ENCODE results near the gene NKIRAS1.

The NKIRAS1 gene

GRCh38 chr3:23961066-23961465 lies 44.3 kb upstream of the NKIRAS1 start:
- Histone ChIP-seq H3K27ac (no peak overlapping the region), H3K4me2 (no peak overlapping the region), H2AFZ (ENCODE audit: low read depth) (no peak overlapping the region), H3K4me1 (ENCODE audit: low read depth, poor library complexity, severe bottlenecking) (no peaks in the 10 kb centered on the region), H3K4me3 (IDR thresholded peaks at IDR 0.05; ENCODE audit: insufficient read depth, low read depth, low read length) (no peak overlapping the region), H3K36me3 (ENCODE audit: insufficient read depth) (no peaks in the 10 kb centered on the region), H4K20me1 (ENCODE audit: insufficient read depth) (no peaks in the 10 kb centered on the region), H3K27me3 (ENCODE audit: insufficient read depth, low read depth) (no peaks in the 10 kb centered on the region), H3K79me2 (ENCODE audit: insufficient read depth, low read depth) (no peaks in the 10 kb centered on the region), H3K9ac (no peak overlapping the region)
- no peak for TF ChIP-seq CTCF (conservative IDR thresholded peaks at IDR 0.05; ENCODE audit: low read depth, low read length)

- no peak overlapping the region for H2AFZ ChIP-seq (ENCODE audit: low read depth)
- no peak overlapping the region for H3K4me2 ChIP-seq
- H3K27ac ChIP-seq = no peak overlapping the region
- H3K27me3 ChIP-seq (ENCODE audit: insufficient read depth, low read depth) = no peaks in the 10 kb centered on the region
- H3K36me3 ChIP-seq (ENCODE audit: insufficient read depth) = no peaks in the 10 kb centered on the region
- H3K4me3 ChIP-seq (IDR thresholded peaks at IDR 0.05; ENCODE audit: insufficient read depth, low read depth, low read length) = no peak overlapping the region
- no peaks in the 10 kb centered on the region for H4K20me1 ChIP-seq (ENCODE audit: insufficient read depth)
- H3K79me2 ChIP-seq (ENCODE audit: insufficient read depth, low read depth) = no peaks in the 10 kb centered on the region
- no peak for TF ChIP-seq CTCF (conservative IDR thresholded peaks at IDR 0.05; ENCODE audit: low read depth, low read length)
- H3K9ac ChIP-seq = no peak overlapping the region
- no peaks in the 10 kb centered on the region for H3K4me1 ChIP-seq (ENCODE audit: low read depth, poor library complexity, severe bottlenecking)
These were observed 43.9 kb upstream of the NKIRAS1 start for GRCh38 chr3:23960649-23961048.

- TF ChIP-seq CTCF (conservative IDR thresholded peaks at IDR 0.05; ENCODE audit: low read depth, low read length) = no peak
- no peaks in the 10 kb centered on the region for H4K20me1 ChIP-seq (ENCODE audit: insufficient read depth)
- no peaks in the 10 kb centered on the region for H3K36me3 ChIP-seq (ENCODE audit: insufficient read depth)
- no peak overlapping the region for H3K27ac ChIP-seq
- H3K4me2 ChIP-seq = no peak overlapping the region
- no peak overlapping the region for H3K9ac ChIP-seq
- H3K27me3 ChIP-seq (ENCODE audit: insufficient read depth, low read depth) = no peaks in the 10 kb centered on the region
- H3K4me1 ChIP-seq (ENCODE audit: low read depth, poor library complexity, severe bottlenecking) = no peaks in the 10 kb centered on the region
- no peak overlapping the region for H2AFZ ChIP-seq (ENCODE audit: low read depth)
- no peak overlapping the region for H3K4me3 ChIP-seq (IDR thresholded peaks at IDR 0.05; ENCODE audit: insufficient read depth, low read depth, low read length)
- no peaks in the 10 kb centered on the region for H3K79me2 ChIP-seq (ENCODE audit: insufficient read depth, low read depth)
These were observed 42.5 kb upstream of the NKIRAS1 start for GRCh38 chr3:23959135-23959900.

- Histone ChIP-seq H3K4me1 (ENCODE audit: low read depth, poor library complexity, severe bottlenecking) (no peaks in the 10 kb centered on the region), H3K79me2 (ENCODE audit: insufficient read depth, low read depth) (peaks cover 23% of the 10 kb centered on the region), H3K4me2 (no peak overlapping the region), H3K9ac (no peak overlapping the region), H2AFZ (ENCODE audit: low read depth) (no peak overlapping the region), H4K20me1 (ENCODE audit: insufficient read depth) (no peaks in the 10 kb centered on the region), H3K27me3 (ENCODE audit: insufficient read depth, low read depth) (no peaks in the 10 kb centered on the region), H3K36me3 (ENCODE audit: insufficient read depth) (no peaks in the 10 kb centered on the region), H3K27ac (no peak overlapping the region), H3K4me3 (IDR thresholded peaks at IDR 0.05; ENCODE audit: insufficient read depth, low read depth, low read length) (no peak overlapping the region)
- TF ChIP-seq CTCF (conservative IDR thresholded peaks at IDR 0.05; ENCODE audit: low read depth, low read length) = no peak
These were observed 39.9 kb upstream of the NKIRAS1 start for GRCh38 chr3:23956701-23957100.
